ENCODE measurements around the gene CPT2. TPM values are rescaled to one million over a fixed set of nuclear protein-coding genes. Genes with fewer than 3 reads are reported as not detected.

Gene CPT2
- total and polyA plus RNA-seq, 9 of the 15 experiments (the other 6 are each of a cell fraction or from before 2014, with no cell fraction given), result 7.6 to 25.1 (median 16.8) TPM

- TF ChIP-seq, protein P1, sequence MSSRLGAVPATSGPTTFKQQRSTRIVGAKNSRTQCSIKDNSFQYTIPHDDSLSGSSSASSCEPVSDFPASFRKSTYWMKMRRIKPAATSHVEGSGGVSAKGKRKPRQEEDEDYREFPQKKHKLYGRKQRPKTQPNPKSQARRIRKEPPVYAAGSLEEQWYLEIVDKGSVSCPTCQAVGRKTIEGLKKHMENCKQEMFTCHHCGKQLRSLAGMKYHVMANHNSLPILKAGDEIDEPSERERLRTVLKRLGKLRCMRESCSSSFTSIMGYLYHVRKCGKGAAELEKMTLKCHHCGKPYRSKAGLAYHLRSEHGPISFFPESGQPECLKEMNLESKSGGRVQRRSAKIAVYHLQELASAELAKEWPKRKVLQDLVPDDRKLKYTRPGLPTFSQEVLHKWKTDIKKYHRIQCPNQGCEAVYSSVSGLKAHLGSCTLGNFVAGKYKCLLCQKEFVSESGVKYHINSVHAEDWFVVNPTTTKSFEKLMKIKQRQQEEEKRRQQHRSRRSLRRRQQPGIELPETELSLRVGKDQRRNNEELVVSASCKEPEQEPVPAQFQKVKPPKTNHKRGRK (tag; IDR thresholded peaks at IDR 0.05), result 0 out of 2 replicates have a peak, but pooled peaks have one; percentile 22
- TF ChIP-seq TBL1XR1 (IDR thresholded peaks at IDR 0.05; ENCODE audit: low read length in 2 of 2), result peak in 1 of 2 experiments; percentile 99; a peak in 3 of 4 replicates
- TF ChIP-seq PML (IDR thresholded peaks at IDR 0.05; ENCODE audit: low read length), result peak; percentile 82; the same call in 1 of the 2 replicates
- peak; percentile 7; the same call in 1 of the 2 replicates for TF ChIP-seq FOSL1 (tag; conservative IDR thresholded peaks at IDR 0.05)
- peak; percentile 98 for TF ChIP-seq KHSRP (IDR thresholded peaks at IDR 0.05)
- TF ChIP-seq TAF1 (IDR thresholded peaks at IDR 0.05; ENCODE audit: control insufficient read depth, extremely low read depth, insufficient read depth, low read length, severe bottlenecking), result peak; percentile 93
- no peak for TF ChIP-seq PPARD (CRISPR knock-in tag; IDR thresholded peaks at IDR 0.05)
- TF ChIP-seq VEZF1 (CRISPR knock-in tag; IDR thresholded peaks at IDR 0.05), result peak; percentile 77
- peak; percentile 97 for TF ChIP-seq ZBTB40 (IDR thresholded peaks at IDR 0.05)
- TF ChIP-seq ZBTB40 (CRISPR knock-in tag; IDR thresholded peaks at IDR 0.05), result no peak
- TF ChIP-seq, protein P2, sequence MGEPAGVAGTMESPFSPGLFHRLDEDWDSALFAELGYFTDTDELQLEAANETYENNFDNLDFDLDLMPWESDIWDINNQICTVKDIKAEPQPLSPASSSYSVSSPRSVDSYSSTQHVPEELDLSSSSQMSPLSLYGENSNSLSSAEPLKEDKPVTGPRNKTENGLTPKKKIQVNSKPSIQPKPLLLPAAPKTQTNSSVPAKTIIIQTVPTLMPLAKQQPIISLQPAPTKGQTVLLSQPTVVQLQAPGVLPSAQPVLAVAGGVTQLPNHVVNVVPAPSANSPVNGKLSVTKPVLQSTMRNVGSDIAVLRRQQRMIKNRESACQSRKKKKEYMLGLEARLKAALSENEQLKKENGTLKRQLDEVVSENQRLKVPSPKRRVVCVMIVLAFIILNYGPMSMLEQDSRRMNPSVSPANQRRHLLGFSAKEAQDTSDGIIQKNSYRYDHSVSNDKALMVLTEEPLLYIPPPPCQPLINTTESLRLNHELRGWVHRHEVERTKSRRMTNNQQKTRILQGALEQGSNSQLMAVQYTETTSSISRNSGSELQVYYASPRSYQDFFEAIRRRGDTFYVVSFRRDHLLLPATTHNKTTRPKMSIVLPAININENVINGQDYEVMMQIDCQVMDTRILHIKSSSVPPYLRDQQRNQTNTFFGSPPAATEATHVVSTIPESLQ (CRISPR knock-in tag; IDR thresholded peaks at IDR 0.05), result no peak
- TF ChIP-seq ATF7 (IDR thresholded peaks at IDR 0.05), result peak; percentile 97
Measured at GRCh38 chr1:53238197-53239155, 41.9 kb downstream of the CPT2 start, which contains the start of gene MAGOH (continued).
